LNCAP (cell line): Measurements from ENCODE around the gene LYPD1.

Experiments used
- TF ChIP-seq, protein P1 (sequence below): fragments of 450-650 bp; IDR thresholded peaks from 2 replicates; pipeline ENCODE4 v1.5.1; 2017; ENCODE audit warnings: mild to moderate bottlenecking

LYPD1 gene

DNA sequence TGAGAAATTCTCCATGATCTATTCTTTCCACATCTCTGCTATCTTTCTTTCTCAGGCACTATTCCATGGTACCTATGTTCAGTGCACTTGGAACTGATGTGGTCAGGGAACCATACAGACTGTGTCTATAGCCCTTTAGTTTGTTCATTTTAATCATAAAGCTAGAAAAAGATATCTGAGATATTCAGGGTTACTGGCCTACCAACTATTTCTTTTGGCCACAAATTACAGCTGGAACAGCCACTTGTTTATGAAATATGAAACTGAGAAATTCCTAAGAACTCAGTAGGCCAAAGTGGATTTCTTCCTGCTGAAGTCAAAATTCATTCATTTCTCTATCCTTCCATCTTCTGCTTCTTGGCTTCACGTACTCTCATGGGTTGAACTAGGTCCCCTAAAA lies 22.8 kb upstream of the LYPD1 start:
- TF ChIP-seq, protein P1, sequence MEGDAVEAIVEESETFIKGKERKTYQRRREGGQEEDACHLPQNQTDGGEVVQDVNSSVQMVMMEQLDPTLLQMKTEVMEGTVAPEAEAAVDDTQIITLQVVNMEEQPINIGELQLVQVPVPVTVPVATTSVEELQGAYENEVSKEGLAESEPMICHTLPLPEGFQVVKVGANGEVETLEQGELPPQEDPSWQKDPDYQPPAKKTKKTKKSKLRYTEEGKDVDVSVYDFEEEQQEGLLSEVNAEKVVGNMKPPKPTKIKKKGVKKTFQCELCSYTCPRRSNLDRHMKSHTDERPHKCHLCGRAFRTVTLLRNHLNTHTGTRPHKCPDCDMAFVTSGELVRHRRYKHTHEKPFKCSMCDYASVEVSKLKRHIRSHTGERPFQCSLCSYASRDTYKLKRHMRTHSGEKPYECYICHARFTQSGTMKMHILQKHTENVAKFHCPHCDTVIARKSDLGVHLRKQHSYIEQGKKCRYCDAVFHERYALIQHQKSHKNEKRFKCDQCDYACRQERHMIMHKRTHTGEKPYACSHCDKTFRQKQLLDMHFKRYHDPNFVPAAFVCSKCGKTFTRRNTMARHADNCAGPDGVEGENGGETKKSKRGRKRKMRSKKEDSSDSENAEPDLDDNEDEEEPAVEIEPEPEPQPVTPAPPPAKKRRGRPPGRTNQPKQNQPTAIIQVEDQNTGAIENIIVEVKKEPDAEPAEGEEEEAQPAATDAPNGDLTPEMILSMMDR, result no peak

DNA sequence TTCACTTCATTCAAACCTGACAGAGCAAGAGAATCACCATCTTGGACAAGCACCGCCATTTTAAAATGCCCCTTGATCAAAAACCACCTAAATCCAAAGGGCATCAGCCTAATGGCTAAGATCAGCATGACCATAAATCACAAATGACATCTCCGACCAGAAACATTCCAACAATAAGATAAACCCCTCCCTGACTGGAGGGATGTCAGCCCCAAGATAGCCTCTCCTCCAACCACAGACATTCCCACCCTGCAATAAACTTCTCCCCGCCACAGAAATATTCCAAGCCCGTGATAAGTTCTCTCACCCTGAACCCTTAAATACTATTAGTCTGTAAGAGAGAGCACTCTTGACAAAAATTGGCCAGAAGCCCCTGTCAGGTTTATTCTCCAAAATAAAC lies 21.6 kb upstream of the LYPD1 start:
- TF ChIP-seq, protein P1, result no peak

DNA sequence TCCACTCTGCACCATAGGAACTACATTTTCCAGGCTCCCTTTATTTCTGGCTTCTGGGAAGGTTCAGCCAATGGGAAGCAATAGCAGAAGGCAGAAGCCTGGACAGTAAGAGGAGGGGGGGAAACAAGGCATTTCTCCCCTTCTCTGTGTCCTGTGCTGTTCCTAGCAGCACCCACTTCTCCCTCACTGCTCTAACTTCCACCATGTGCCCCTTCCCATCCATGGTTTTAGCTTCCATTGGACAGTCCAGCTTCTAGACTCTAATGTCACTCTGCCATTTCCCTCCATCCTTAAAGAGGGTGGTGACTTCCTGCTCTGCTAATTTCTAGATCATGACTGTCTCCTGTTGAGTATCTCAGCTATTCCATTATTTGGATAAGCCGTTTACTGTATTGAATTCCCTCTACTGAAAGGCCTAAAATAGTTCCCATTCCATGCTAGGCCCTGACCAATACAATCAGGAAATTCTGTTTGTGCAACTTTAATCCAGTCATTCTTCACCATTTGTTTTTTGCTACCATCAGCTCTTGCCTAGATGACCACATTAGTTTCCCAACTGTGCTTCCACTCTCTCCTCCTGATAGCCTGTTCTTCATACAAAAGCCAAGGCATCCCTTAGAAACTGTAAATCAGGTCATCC lies 20.8 kb upstream of the LYPD1 start:
- TF ChIP-seq, protein P1, result no peak

DNA sequence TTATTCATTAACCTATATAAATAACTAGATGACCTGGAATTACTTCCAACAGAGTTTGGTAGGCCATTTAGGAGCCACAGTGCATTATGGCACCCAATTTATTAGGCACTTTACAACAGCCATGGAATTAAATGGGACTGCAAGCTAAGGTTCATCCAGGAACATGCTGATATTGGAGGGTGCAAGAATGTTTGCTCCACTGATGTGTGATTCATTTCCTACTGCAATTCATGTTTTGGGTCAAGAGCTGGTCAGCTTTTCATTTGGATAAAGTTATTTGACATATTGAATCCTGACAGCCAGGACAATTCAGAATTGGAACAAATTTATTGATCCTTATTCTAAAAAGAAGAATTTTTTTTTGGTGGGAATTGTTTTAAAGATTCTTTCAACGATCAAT lies 11.8 kb upstream of the LYPD1 start:
- TF ChIP-seq, protein P1, result no peak

DNA sequence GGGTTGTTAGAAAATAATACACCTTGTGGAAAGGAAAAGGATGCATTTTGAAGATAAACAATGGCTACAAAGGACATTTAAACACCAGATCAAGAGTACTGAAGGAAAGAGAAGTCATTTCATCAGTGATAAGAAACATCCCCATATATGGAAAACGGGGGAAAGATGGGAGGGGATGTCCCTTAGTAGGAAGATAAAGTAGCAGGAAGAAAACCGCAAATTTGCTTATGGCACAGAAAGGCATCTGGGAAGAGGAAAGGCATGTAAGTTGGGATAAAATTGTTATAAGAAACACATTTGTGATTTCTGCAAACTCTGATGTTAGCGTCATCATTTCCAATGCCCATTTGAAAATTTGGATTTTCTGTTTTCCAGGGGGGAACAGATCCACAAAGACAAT lies 10.5 kb upstream of the LYPD1 start:
- TF ChIP-seq, protein P1, result no peak

DNA sequence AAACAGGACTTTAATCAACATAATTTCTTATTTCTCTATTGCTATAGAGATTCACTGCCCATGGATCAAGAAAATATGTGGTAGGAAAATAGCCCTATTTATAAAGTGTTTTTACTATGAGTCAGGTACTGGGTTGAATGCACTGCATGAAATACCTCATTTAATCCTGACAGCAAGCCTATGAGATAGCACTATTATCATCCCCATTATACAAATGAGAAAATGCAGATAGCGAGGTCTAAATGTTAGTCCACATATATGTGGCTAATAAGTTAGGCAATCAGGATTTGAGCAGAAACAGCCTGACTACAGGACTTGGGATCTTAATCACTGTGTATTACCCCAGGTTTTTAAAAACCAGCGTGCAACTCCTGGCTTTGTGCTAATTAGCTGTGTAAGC lies 8.5 kb upstream of the LYPD1 start:
- TF ChIP-seq, protein P1, result no peak

DNA sequence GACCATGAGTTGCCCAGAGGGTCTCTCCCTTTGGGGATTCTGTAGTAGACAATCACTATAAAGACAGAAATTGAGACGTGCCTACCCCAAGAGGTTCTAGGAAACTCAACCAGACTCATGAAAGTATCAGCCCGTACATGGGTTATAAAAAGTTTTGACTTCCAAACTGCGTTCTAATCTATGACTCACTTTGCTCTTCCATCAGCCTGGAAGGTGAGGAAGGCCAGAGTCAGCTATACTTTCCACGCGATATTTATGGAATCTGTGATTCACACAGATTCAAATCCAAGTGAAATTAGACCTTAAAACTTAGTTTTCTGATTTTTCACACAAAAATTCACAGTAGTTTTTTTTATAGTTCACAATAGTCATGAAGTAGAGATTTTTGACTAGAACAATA lies 7.7 kb upstream of the LYPD1 start:
- TF ChIP-seq, protein P1, result no peak

DNA sequence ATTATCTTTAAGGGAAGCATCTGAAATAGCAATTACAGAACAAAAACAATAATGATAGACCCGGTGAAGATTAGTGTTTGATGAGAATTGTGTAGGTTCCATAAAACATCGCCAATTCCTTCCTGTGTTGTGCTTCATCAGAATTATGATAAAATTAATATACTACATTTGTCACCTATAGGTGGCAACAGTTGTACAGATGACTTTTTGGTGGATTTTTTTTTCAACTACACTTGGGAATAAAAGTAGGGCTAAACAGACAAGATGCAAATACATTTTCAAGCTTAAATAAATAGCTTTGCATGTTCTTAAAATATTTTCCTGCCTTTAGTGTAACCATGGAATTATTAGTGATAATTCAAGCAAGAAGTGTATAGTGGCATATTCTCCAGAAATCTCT lies 7.0 kb upstream of the LYPD1 start:
- TF ChIP-seq, protein P1, result no peak
